ENCODE results near the gene COL4A6.

DNA sequence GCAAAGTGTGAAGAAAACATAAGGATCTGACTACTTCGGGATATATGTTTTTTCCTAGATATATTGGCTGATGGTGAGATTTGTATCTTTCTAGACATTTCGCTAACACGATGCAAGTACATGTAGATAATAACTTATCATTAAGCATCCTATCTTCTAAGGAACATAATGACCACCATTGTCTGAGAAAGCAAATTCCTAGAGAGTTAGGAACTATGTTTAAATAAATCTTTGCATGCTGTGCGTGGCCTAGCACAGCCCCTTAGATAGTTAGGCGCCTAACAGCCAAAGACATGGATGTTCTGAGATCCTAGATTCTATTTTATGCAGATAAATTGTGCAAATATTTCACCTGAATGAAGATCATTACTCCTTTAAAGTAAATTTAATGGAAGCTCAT is 3.0 kb downstream of the COL4A6 start:
- TF ChIP-seq POLR2AphosphoS5 (IDR thresholded peaks at IDR 0.05; ENCODE audit: borderline replicate concordance, low read depth, low read length) (no peak), EZH2 (IDR thresholded peaks at IDR 0.05) (no peak), FOXP2 (optimal IDR thresholded peaks at IDR 0.05; ENCODE audit: control extremely low read depth, extremely low read length, insufficient read depth) (no peak)
